Measurements from ENCODE around the gene TMEM53.

GRCh38 chr1:44717653-44718052 lies 43.4 kb upstream of the TMEM53 start:
- TF ChIP-seq CTCF (conservative IDR thresholded peaks at IDR 0.05), result no peak
- no peak for TF ChIP-seq ZFX (IDR thresholded peaks at IDR 0.05)

Measured in C4-2B (cell line).